Measurements from ENCODE around the gene NFAT5.
A peak's percentile ranks its signal among the peaks of the same experiment; 100 is the strongest.

Gene NFAT5

GRCh38 chr16:69651217-69651616 lies 85.5 kb downstream of the NFAT5 start:
- DNase-seq: no peak

GRCh38 chr16:69654280-69654931 lies 88.6 kb downstream of the NFAT5 start:
- no peak for DNase-seq

- no peak for DNase-seq
These were observed 94.4 kb downstream of the NFAT5 start for GRCh38 chr16:69660166-69660565.

GRCh38 chr16:69662901-69663300 lies 97.1 kb downstream of the NFAT5 start:
- no peak for DNase-seq

GRCh38 chr16:69663846-69664245 lies 98.1 kb downstream of the NFAT5 start:
- DNase-seq: no peak

- DNase-seq: no peak
These were observed 103.8 kb downstream of the NFAT5 start for GRCh38 chr16:69669577-69669976.

GRCh38 chr16:69672315-69672997 lies 106.7 kb downstream of the NFAT5 start:
- no peak for DNase-seq

GRCh38 chr16:69672998-69673713 lies 107.4 kb downstream of the NFAT5 start:
- DNase-seq: no peak

- DNase-seq: no peak
These were observed 114.6 kb downstream of the NFAT5 start for GRCh38 chr16:69680358-69680757.

- no peak for DNase-seq
These were observed 122.8 kb downstream of the NFAT5 start for GRCh38 chr16:69688589-69688988.

- no peak for DNase-seq
These were observed 126.5 kb downstream of the NFAT5 start for GRCh38 chr16:69691980-69692911.

- DNase-seq: no peak
These were observed 128.2 kb downstream of the NFAT5 start for GRCh38 chr16:69693916-69694315.

- DNase-seq: no peak
These were observed 132.6 kb downstream of the NFAT5 start for GRCh38 chr16:69698404-69698803.

- DNase-seq: no peak
These were observed 134.1 kb downstream of the NFAT5 start for GRCh38 chr16:69699915-69700314.

GRCh38 chr16:69701452-69701851 lies 135.7 kb downstream of the NFAT5 start:
- DNase-seq: no peak

- no peak for DNase-seq
These were observed 136.1 kb downstream of the NFAT5 start for GRCh38 chr16:69701866-69702265.

- no peak for DNase-seq
These were observed 137.9 kb downstream of the NFAT5 start for GRCh38 chr16:69703638-69704037.

GRCh38 chr16:69706256-69706974 lies 140.6 kb downstream of the NFAT5 start:
- DNase-seq: no peak

- no peak for DNase-seq
These were observed 141.2 kb downstream of the NFAT5 start for GRCh38 chr16:69706975-69707340.

- no peak for DNase-seq
These were observed 142.3 kb downstream of the NFAT5 start for GRCh38 chr16:69707920-69708683.

GRCh38 chr16:69709456-69710084 lies 143.8 kb downstream of the NFAT5 start:
- peak in 1 of 2 experiments; percentile 53 for DNase-seq

Measured in cerebellar nuclear complex (tissue), 1 donor.